Lower leg skin (tissue), 4 donors: Measurements from ENCODE around the gene TMEM63A. TPM values are rescaled to one million over a fixed set of nuclear protein-coding genes. Genes with fewer than 3 reads are reported as not detected.

Source experiments
- DNase-seq, 2 donors: peaks; one replicate each; pipeline ENCODE4 v3.0.0-alpha.2; 2019; ENCODE audit warnings: low spot score in 2 of 2
- H3K4me3 ChIP-seq: fragments of 200-600 bp; sonication (generic); 2 replicates; pipeline ENCODE4 v1.5.1; 2017; ENCODE audit warnings: mild to moderate bottlenecking, low read depth; ENCODE audit not compliant: poor library complexity, severe bottlenecking
- CTCF ChIP-seq, 3 donors: fragments of 450-650 bp; IDR thresholded peaks; one replicate each; pipeline ENCODE4 v1.5.1; 2016; ENCODE audit warnings: antibody characterized with exemption in 3 of 3, mild to moderate bottlenecking in 3 of 3, moderate library complexity in 2 of 3
- POLR2A ChIP-seq, 2 donors: fragments of 450-650 bp; IDR thresholded peaks; one replicate each; pipeline ENCODE4 v1.6.1; 2016 to 2017; ENCODE audit warnings: antibody characterized with exemption in 2 of 2, mild to moderate bottlenecking in 1 of 2, moderate library complexity in 1 of 2
- WGBS, 2 donors: methylation state at CpG; one replicate each; pipeline ENCODE4 v1.1.5; 2018; 5-methylcytosine and 5-hydroxymethylcytosine counted together
- intact Hi-C: fragments of 100-400 bp; cut with DNase I; formaldehyde crosslinking; loops from one replicate; pipeline ENCODE4 v1.15.0; 2023; ENCODE audit warnings: low total_unique reads
- total RNA-seq, 4 donors: library from RNA; depleted of rRNA; stranded (reverse); fragments of >200 nt; gene quantifications; one replicate each; pipeline ENCODE4 v1.1.0, GENCODE V29; 2016

The TMEM63A gene
- total RNA-seq, 4 donors from 2014 or later: 29.1 to 49.1 (median 42.9) TPM

- no peak for TF ChIP-seq POLR2A (IDR thresholded peaks at IDR 0.05)
- no peak for TF ChIP-seq CTCF (IDR thresholded peaks at IDR 0.05)
- WGBS, 2 donors: 86 to 88% methylated on average over 20 of the region's 20 CpGs
- intact Hi-C loops: loop anchor here (5.0 kb wide), 1 partner anchor 374 kb away; no protein-coding TSS in a partner anchor
- DNase-seq: no peak
- H3K4me3 ChIP-seq: no peak overlapping the region
Measured at GRCh38 chr1:225846331-225847310, 35.6 kb downstream of the TMEM63A start.

- TF ChIP-seq POLR2A (IDR thresholded peaks at IDR 0.05): no peak
- TF ChIP-seq CTCF (IDR thresholded peaks at IDR 0.05): peak in 1 of 3 donors; percentile 43
- WGBS, 2 donors: 67 to 69% methylated on average over 6 to 10 of the region's 13 CpGs
- H3K4me3 ChIP-seq: no peak overlapping the region
- intact Hi-C loops: loop anchor here (5.0 kb wide), 1 partner anchor 373 kb away; no protein-coding TSS in a partner anchor
- DNase-seq: peak; percentile 73 to 92
Measured at GRCh38 chr1:225845571-225846259, 36.5 kb downstream of the TMEM63A start.

- DNase-seq: no peak
- TF ChIP-seq POLR2A (IDR thresholded peaks at IDR 0.05) (no peak), CTCF (IDR thresholded peaks at IDR 0.05) (no peak)
- intact Hi-C loops: loop anchor here (5.0 kb wide), 1 partner anchor 373 kb away; no protein-coding TSS in a partner anchor
- WGBS, 2 donors: 87 to 90% methylated on average over 14 of the region's 14 CpGs
- H3K4me3 ChIP-seq: no peak overlapping the region
Measured at GRCh38 chr1:225845097-225845496, 37.1 kb downstream of the TMEM63A start.

- H3K4me3 ChIP-seq: no peak overlapping the region
- DNase-seq: no peak
- no peak for TF ChIP-seq CTCF (IDR thresholded peaks at IDR 0.05)
- no peak for TF ChIP-seq POLR2A (IDR thresholded peaks at IDR 0.05)
- intact Hi-C loops: loop anchor here (5.0 kb wide), 1 partner anchor 372 kb away; no protein-coding TSS in a partner anchor
- 86% methylated on average over 17 to 18 of the region's 18 CpGs for WGBS, 2 donors
Measured at GRCh38 chr1:225844236-225845061, 37.7 kb downstream of the TMEM63A start.

GRCh38 chr1:225843426-225843795 lies 38.8 kb downstream of the TMEM63A start:
- TF ChIP-seq POLR2A (IDR thresholded peaks at IDR 0.05): no peak
- TF ChIP-seq CTCF (IDR thresholded peaks at IDR 0.05): no peak
- DNase-seq: no peak
- 75 to 83% methylated on average over 6 of the region's 6 CpGs for WGBS, 2 donors
- intact Hi-C loops: no loop called here
- H3K4me3 ChIP-seq: no peak overlapping the region
